Fibroblast of gingiva (primary cell): ENCODE data around the gene COL15A1.
A peak's percentile ranks its signal among the peaks of the same experiment; 100 is the strongest.

Source experiments
- DNase-seq: peaks from one replicate; pipeline ENCODE4 v3.0.0-alpha.2; 2011; ENCODE audit warnings: low read depth

Gene COL15A1

GRCh38 chr9:98973171-98973570 lies 29.5 kb downstream of the COL15A1 start:
- DNase-seq: no peak

- DNase-seq: no peak
These were observed 29.9 kb downstream of the COL15A1 start for GRCh38 chr9:98973576-98973975.

- no peak for DNase-seq
These were observed 30.4 kb downstream of the COL15A1 start for GRCh38 chr9:98974106-98974505.

GRCh38 chr9:98974554-98974953 lies 30.8 kb downstream of the COL15A1 start:
- no peak for DNase-seq

- peak; percentile 45 for DNase-seq
These were observed 31.4 kb downstream of the COL15A1 start for GRCh38 chr9:98974994-98975712.

- DNase-seq: no peak
These were observed 32.1 kb downstream of the COL15A1 start for GRCh38 chr9:98975838-98976237.

- DNase-seq: no peak
These were observed 33.6 kb downstream of the COL15A1 start for GRCh38 chr9:98977246-98977714.

- no peak for DNase-seq
These were observed 34.1 kb downstream of the COL15A1 start for GRCh38 chr9:98977813-98978212.

GRCh38 chr9:98978231-98978681 lies 34.5 kb downstream of the COL15A1 start:
- DNase-seq: no peak

GRCh38 chr9:98980291-98980690 lies 36.6 kb downstream of the COL15A1 start:
- no peak for DNase-seq

GRCh38 chr9:98983295-98984268 lies 39.9 kb downstream of the COL15A1 start:
- DNase-seq: peak; percentile 80

GRCh38 chr9:98985596-98985995 lies 41.9 kb downstream of the COL15A1 start:
- no peak for DNase-seq

GRCh38 chr9:98986866-98987651 lies 43.4 kb downstream of the COL15A1 start:
- DNase-seq: no peak

- DNase-seq: peak; percentile 99
These were observed 45.6 kb downstream of the COL15A1 start for GRCh38 chr9:98989036-98990000.

GRCh38 chr9:98990181-98990870 lies 46.6 kb downstream of the COL15A1 start:
- DNase-seq: no peak

- no peak for DNase-seq
These were observed 48.6 kb downstream of the COL15A1 start for GRCh38 chr9:98992107-98992884.

GRCh38 chr9:98992885-98993569 lies 49.3 kb downstream of the COL15A1 start:
- no peak for DNase-seq

GRCh38 chr9:98993570-98993945 lies 49.9 kb downstream of the COL15A1 start:
- no peak for DNase-seq
